ENCODE measurements around the gene PPFIA4.

The PPFIA4 gene

GRCh38 chr1:203126866-203127665, 100.8 kb downstream of the PPFIA4 start:
- DNase-seq (ENCODE audit: low spot score), result no peak

GRCh38 chr1:203127666-203128430, 101.6 kb downstream of the PPFIA4 start, which contains the start of gene ADORA1:
ADORA1 (plus strand) TSS chr1:203127726; CDS start chr1:203128842, 1,116 bp downstream.
- peak; percentile 81 for DNase-seq (ENCODE audit: low spot score)

- DNase-seq (ENCODE audit: low spot score), result no peak
Measured at GRCh38 chr1:203128431-203128715, 102.1 kb downstream of the PPFIA4 start.

Data from iPS-NIHi11 (cell line).